Measurements from ENCODE around the gene SLX9.

The SLX9 gene

GRCh38 chr21:44939532-44940115 is at the start of gene SLX9:
SLX9 (plus strand) TSS chr21:44940029; CDS start chr21:44940058, 29 bp downstream.
- ChIA-PET CTCF (no interaction called here), POLR2A (interaction anchor here (0.7 to 2.6 kb wide), 6 partner anchors 9 to 192 kb away, joined by 3 to 12 read pairs (median 4); partner anchors contain the start of gene ADARB1)
- TF ChIP-seq ARNT (IDR thresholded peaks at IDR 0.05) (peak; percentile 82), ZNF384 (IDR thresholded peaks at IDR 0.05) (no peak), LEF1 (IDR thresholded peaks at IDR 0.05; ENCODE audit: borderline replicate concordance) (no peak; the same call in 1 of the 2 replicates), HDGF (IDR thresholded peaks at IDR 0.05; ENCODE audit: borderline replicate concordance) (no peak), FOXM1 (IDR thresholded peaks at IDR 0.05; ENCODE audit: borderline replicate concordance) (no peak), SUZ12 (IDR thresholded peaks at IDR 0.05) (no peak), BHLHE40 (IDR thresholded peaks at IDR 0.05; ENCODE audit: borderline replicate concordance) (no peak), SP1 (IDR thresholded peaks at IDR 0.05) (no peak), FOXK2 (IDR thresholded peaks at IDR 0.05) (no peak), ELF4 (IDR thresholded peaks at IDR 0.05) (peak; percentile 53; the same call in 1 of the 2 replicates), PKNOX1 (IDR thresholded peaks at IDR 0.05) (peak; percentile 68), L3MBTL2 (conservative IDR thresholded peaks at IDR 0.05) (peak; percentile 95), NFRKB (IDR thresholded peaks at IDR 0.05) (no peak), FOXA1 (IDR thresholded peaks at IDR 0.05) (no peak), TARDBP (IDR thresholded peaks at IDR 0.05) (peak; percentile 40; the same call in 1 of the 2 replicates), CTBP1 (IDR thresholded peaks at IDR 0.05; ENCODE audit: borderline replicate concordance) (peak; percentile 96)
- DNase-seq (ENCODE audit: extremely low spot score): peak; percentile 98

- CTCF ChIA-PET: no interaction called here
These were observed 49.4 kb upstream of the SLX9 start for GRCh38 chr21:44890338-44890931.

DNA sequence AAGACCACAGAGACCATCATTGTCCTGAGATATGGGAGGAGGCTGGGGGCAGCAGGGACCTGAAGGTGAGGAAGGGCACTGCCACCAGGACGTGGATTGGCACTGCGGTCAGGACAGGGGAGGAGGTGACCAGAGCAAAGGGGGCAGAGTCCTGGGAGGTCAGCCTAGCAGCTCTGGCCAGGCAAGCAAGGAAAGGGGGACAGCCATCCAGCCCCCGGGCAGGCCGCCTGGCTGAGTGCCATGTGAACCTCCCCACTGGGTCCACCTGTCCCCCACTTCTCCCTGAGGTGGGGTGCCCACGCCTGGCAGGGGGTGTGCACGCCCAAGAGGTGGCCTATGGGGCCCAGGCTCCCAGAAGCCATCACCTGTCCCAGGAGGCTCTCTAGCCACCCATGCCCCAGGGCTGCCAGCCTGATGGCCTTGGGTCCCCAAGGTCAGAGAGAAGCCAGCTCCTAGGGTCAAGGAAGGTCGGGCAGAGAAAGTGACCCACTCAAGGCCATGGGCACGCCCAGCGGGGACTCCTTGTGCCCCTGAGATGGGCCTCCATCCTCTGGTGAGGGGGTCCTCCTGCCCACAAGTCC is 48.8 kb upstream of the SLX9 start:
- CTCF ChIA-PET: no interaction called here

More at GRCh38 chr21:44890338-44890931, 49.4 kb upstream of the SLX9 start:
- no peak for DNase-seq (ENCODE audit: extremely low spot score)
- no peak for TF ChIP-seq ZNF384 (IDR thresholded peaks at IDR 0.05)
- no peak for TF ChIP-seq NFRKB (IDR thresholded peaks at IDR 0.05)
- no peak for TF ChIP-seq SP1 (IDR thresholded peaks at IDR 0.05)
- TF ChIP-seq PKNOX1 (IDR thresholded peaks at IDR 0.05): no peak
- TF ChIP-seq SUZ12 (IDR thresholded peaks at IDR 0.05): no peak
- POLR2A ChIA-PET: no interaction called here

DNA sequence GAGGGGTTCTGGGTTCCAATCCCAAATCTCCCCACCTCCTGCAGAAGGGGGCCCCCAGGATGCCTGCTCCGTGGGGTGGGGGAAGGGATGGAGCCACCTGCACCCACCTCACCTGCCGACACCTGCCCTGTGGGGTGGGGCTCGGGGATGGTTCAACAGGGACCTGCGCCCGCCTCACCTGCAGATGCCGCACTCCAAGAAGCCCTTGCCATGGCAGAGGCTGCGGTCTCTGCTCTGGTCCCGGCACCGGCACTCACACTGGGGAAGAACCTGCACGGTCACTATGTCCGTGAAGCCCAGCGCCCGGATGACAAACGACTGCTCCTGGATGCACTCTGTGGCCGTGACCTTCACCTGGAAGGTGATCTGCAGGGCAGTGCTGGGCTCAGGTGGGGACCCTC is 48.2 kb upstream of the SLX9 start:
- no peak for TF ChIP-seq SP1 (IDR thresholded peaks at IDR 0.05)
- TF ChIP-seq LEF1 (IDR thresholded peaks at IDR 0.05; ENCODE audit: borderline replicate concordance): no peak
- no peak for TF ChIP-seq BHLHE40 (IDR thresholded peaks at IDR 0.05; ENCODE audit: borderline replicate concordance)
- TF ChIP-seq SUZ12 (IDR thresholded peaks at IDR 0.05): no peak
- no peak for TF ChIP-seq NFRKB (IDR thresholded peaks at IDR 0.05)
- no peak for TF ChIP-seq ELF4 (IDR thresholded peaks at IDR 0.05)
- TF ChIP-seq TARDBP (IDR thresholded peaks at IDR 0.05): no peak
- no peak for TF ChIP-seq PKNOX1 (IDR thresholded peaks at IDR 0.05)
- no peak for TF ChIP-seq ARNT (IDR thresholded peaks at IDR 0.05)
- no peak for DNase-seq (ENCODE audit: extremely low spot score)
- CTCF ChIA-PET: interaction anchor here (0.8 to 1.4 kb wide), 2 partner anchors 17 to 238 kb away, joined by 3 to 4 read pairs; no protein-coding TSS in a partner anchor
- POLR2A ChIA-PET: no interaction called here

More for the DNA sequence above, 48.8 kb upstream of the SLX9 start:
- TF ChIP-seq PKNOX1 (IDR thresholded peaks at IDR 0.05) (no peak), ZNF384 (IDR thresholded peaks at IDR 0.05) (no peak), FOXA1 (IDR thresholded peaks at IDR 0.05) (no peak), ELF4 (IDR thresholded peaks at IDR 0.05) (no peak), ARNT (IDR thresholded peaks at IDR 0.05) (no peak)
- POLR2A ChIA-PET: no interaction called here
- DNase-seq (ENCODE audit: extremely low spot score): no peak

GRCh38 chr21:44892095-44892494 is 47.7 kb upstream of the SLX9 start:
- ChIA-PET CTCF (interaction anchor here (0.6 to 1.4 kb wide), 4 partner anchors 16 to 378 kb away, joined by 3 to 4 read pairs (median 3); partner anchors contain the start of gene PTTG1IP), POLR2A (no interaction called here)
- DNase-seq (ENCODE audit: extremely low spot score): no peak
- TF ChIP-seq TARDBP (IDR thresholded peaks at IDR 0.05) (no peak), PKNOX1 (IDR thresholded peaks at IDR 0.05) (no peak), BHLHE40 (IDR thresholded peaks at IDR 0.05; ENCODE audit: borderline replicate concordance) (no peak), HDGF (IDR thresholded peaks at IDR 0.05; ENCODE audit: borderline replicate concordance) (no peak), FOXK2 (IDR thresholded peaks at IDR 0.05) (no peak)
